Measurements from ENCODE around the gene IRX5.

Gene IRX5

DNA sequence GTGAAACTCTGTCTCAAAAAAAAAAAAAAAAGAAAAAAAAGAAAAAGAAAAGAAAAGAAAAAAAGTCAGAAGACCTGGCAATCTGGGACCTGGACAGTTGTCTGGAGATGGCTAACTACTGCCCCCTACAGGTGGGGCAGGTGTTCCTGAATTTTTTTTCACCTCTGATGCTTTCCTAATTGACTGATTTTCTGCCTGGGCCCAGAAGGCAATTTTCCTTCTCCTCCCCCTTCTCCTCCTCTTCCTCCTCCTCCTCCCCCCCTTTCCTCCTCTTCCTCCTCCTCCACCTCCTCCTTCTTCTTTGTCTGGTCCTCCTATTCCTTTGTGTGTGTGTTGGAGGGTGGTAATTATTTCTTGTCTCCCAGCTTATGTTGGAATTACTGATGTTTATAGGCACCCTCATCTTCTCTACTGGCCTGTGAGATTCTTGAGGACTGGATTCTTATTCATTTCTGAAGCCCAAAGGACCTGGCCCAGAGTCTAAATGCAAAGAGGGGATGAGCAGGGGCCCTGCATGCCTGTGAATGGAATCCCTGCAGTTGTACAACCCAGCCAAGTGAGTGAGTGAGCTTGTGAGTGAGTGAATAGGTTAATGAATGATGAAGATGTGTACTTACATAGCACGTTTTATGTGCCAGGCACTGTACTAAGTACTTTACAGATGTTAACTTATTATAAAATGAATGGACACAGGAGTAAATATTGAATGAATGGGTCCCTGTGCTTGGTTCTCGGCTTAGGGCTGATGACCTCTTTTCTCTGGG, 26.9 kb downstream of the IRX5 start:
- H3K9ac ChIP-seq (ENCODE audit: low read depth, low read length) = no peak overlapping the region
- peaks cover 3% of the 10 kb centered on the region for H3K27me3 ChIP-seq (ENCODE audit: control insufficient read depth, insufficient read depth, low read length)
- H3K4me1 ChIP-seq (ENCODE audit: control insufficient read depth, insufficient read depth, low read length) = no peaks in the 10 kb centered on the region
- H3K4me3 ChIP-seq (ENCODE audit: low read depth, low read length) = no peak overlapping the region
- no peaks in the 10 kb centered on the region for H3K9me3 ChIP-seq (ENCODE audit: control insufficient read depth, insufficient read depth, low read length)
- H3K36me3 ChIP-seq (ENCODE audit: control insufficient read depth, insufficient read depth, low read length) = no peaks in the 10 kb centered on the region

DNA sequence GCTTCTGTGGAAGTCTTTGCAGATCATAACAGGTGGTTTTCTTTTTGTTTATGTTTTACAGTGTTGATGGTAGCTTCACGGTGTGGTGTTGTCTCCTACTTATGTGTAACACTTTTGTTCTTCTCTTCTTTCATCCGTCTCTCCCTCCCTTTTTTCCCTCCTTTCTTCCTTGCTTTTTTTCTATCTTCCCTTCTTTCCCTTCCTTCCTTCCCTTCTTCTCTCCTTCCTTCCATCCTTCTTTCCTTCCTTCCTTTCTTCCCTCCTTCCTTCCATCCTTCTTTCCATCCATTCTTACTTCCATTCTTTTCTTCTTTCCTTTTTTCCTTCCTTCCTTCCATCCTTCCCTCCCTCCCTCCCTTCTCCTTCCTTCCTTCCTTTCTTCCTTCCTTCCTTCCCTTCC, 31.4 kb downstream of the IRX5 start:
- Histone ChIP-seq H3K36me3 (ENCODE audit: control insufficient read depth, insufficient read depth, low read length) (no peaks in the 10 kb centered on the region), H3K9me3 (ENCODE audit: control insufficient read depth, insufficient read depth, low read length) (no peaks in the 10 kb centered on the region), H3K4me3 (ENCODE audit: low read depth, low read length) (no peak overlapping the region), H3K4me1 (ENCODE audit: control insufficient read depth, insufficient read depth, low read length) (no peaks in the 10 kb centered on the region), H3K27me3 (ENCODE audit: control insufficient read depth, insufficient read depth, low read length) (no peaks in the 10 kb centered on the region), H3K9ac (ENCODE audit: low read depth, low read length) (no peak overlapping the region)

DNA sequence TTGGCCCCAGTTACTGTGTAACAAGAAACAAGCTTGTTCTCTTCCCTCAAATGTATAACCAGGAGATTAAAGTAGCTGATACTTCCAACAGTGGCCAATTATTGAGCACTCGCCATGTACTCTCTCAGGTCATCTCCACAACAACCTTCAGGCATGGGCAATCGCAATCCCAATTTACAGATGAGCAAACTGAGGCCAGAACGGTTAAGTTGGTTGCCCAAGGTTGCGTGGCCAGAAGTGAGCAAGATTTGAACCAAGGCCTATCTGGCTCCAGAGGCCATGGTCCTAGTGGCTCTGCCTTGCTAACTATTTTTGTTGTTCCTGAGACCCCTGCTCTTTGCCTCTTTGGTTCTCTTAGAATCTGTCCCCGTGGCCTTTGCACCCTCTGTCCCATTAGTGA, 33.6 kb downstream of the IRX5 start:
- Histone ChIP-seq H3K4me3 (ENCODE audit: low read depth, low read length) (no peak overlapping the region), H3K27me3 (ENCODE audit: control insufficient read depth, insufficient read depth, low read length) (no peaks in the 10 kb centered on the region), H3K9ac (ENCODE audit: low read depth, low read length) (no peak overlapping the region), H3K36me3 (ENCODE audit: control insufficient read depth, insufficient read depth, low read length) (no peaks in the 10 kb centered on the region), H3K9me3 (ENCODE audit: control insufficient read depth, insufficient read depth, low read length) (no peaks in the 10 kb centered on the region), H3K4me1 (ENCODE audit: control insufficient read depth, insufficient read depth, low read length) (no peaks in the 10 kb centered on the region)

DNA sequence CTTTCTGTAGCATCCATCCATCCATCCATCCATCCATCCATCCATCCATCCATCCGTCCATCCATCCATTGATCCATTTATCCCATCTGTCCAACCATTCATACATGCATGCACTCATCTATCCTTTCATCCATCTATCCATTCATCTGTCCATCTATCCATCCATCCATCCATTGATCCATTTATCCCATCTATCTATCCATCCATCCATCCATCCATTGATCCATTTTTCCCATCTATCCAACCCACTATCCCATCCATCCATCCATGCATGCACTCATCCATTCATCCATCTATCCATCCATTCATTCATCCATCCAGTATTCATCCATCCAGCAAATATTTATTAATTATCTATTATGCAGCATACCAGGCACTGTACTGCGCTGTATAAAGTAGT, 34.8 kb downstream of the IRX5 start:
- H3K9ac ChIP-seq (ENCODE audit: low read depth, low read length) = no peak overlapping the region
- H3K4me3 ChIP-seq (ENCODE audit: low read depth, low read length) = no peak overlapping the region
- H3K9me3 ChIP-seq (ENCODE audit: control insufficient read depth, insufficient read depth, low read length) = no peaks in the 10 kb centered on the region
- no peaks in the 10 kb centered on the region for H3K27me3 ChIP-seq (ENCODE audit: control insufficient read depth, insufficient read depth, low read length)
- H3K4me1 ChIP-seq (ENCODE audit: control insufficient read depth, insufficient read depth, low read length) = no peaks in the 10 kb centered on the region
- no peaks in the 10 kb centered on the region for H3K36me3 ChIP-seq (ENCODE audit: control insufficient read depth, insufficient read depth, low read length)

DNA sequence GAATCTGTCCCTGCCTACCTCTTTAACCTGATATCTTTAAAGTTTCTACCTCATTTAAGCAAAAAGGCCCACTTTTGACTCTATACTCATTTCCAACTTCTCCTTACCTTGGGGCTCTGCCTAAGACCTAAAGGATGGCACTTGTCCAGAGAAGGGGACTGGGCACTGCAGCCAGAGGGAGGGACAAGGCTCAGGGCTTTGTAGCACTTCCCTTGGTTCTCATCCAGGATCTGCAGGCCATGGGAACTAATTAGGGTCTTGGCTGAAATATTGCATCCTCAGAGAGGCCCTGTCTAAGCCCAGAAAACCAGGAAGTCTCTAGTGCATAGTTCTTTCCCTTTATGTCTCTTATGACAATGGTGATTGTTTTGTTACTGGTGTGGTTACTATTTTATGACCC, 37.3 kb downstream of the IRX5 start:
- Histone ChIP-seq H3K4me3 (ENCODE audit: low read depth, low read length) (no peak overlapping the region), H3K4me1 (ENCODE audit: control insufficient read depth, insufficient read depth, low read length) (no peaks in the 10 kb centered on the region), H3K36me3 (ENCODE audit: control insufficient read depth, insufficient read depth, low read length) (no peaks in the 10 kb centered on the region), H3K9ac (ENCODE audit: low read depth, low read length) (no peak overlapping the region), H3K27me3 (ENCODE audit: control insufficient read depth, insufficient read depth, low read length) (no peaks in the 10 kb centered on the region), H3K9me3 (ENCODE audit: control insufficient read depth, insufficient read depth, low read length) (no peaks in the 10 kb centered on the region)

DNA sequence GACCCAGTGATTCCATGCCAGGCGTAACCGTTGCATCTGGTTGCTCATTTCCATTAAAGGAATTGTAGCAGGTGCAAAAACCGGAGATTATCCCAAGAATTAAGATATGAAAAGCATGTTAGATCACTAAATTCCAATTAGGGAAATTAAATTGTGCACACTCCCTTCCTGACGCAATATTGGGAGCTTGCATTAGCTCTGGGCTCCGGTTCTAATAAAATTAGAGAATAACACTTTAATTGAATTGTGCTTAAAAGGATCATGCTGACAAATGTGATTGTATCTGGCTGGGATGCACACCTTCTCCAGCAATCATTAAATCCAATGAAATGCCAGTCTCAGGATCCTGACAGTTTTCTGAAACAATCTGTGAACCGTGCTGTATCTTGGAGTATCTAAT, 38.1 kb downstream of the IRX5 start:
- H3K9ac ChIP-seq (ENCODE audit: low read depth, low read length) = no peak overlapping the region
- no peaks in the 10 kb centered on the region for H3K36me3 ChIP-seq (ENCODE audit: control insufficient read depth, insufficient read depth, low read length)
- H3K9me3 ChIP-seq (ENCODE audit: control insufficient read depth, insufficient read depth, low read length) = no peaks in the 10 kb centered on the region
- no peaks in the 10 kb centered on the region for H3K4me1 ChIP-seq (ENCODE audit: control insufficient read depth, insufficient read depth, low read length)
- no peaks in the 10 kb centered on the region for H3K27me3 ChIP-seq (ENCODE audit: control insufficient read depth, insufficient read depth, low read length)
- no peak overlapping the region for H3K4me3 ChIP-seq (ENCODE audit: low read depth, low read length)

DNA sequence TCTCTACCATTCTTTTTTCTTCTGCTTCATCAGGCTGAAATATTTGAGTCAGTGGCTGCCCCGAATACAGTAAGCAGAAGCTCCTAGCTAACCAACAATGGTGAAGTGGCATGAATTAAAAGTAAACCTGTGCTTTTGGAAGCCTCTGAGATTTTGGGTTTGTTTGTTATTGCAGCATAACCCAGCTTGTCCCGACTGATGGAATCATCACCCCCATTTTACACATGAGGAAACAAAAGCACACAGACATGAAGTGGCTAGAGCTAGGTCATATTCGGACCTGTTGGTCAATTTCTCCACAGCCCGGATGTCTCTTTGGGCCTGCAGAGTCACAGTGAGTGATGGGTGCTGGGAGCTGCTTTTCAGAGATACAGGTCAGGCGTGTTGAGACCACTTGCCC, 39.4 kb downstream of the IRX5 start:
- Histone ChIP-seq H3K4me3 (ENCODE audit: low read depth, low read length) (no peak overlapping the region), H3K36me3 (ENCODE audit: control insufficient read depth, insufficient read depth, low read length) (no peaks in the 10 kb centered on the region), H3K4me1 (ENCODE audit: control insufficient read depth, insufficient read depth, low read length) (no peaks in the 10 kb centered on the region), H3K9ac (ENCODE audit: low read depth, low read length) (no peak overlapping the region), H3K27me3 (ENCODE audit: control insufficient read depth, insufficient read depth, low read length) (no peaks in the 10 kb centered on the region), H3K9me3 (ENCODE audit: control insufficient read depth, insufficient read depth, low read length) (no peaks in the 10 kb centered on the region)

DNA sequence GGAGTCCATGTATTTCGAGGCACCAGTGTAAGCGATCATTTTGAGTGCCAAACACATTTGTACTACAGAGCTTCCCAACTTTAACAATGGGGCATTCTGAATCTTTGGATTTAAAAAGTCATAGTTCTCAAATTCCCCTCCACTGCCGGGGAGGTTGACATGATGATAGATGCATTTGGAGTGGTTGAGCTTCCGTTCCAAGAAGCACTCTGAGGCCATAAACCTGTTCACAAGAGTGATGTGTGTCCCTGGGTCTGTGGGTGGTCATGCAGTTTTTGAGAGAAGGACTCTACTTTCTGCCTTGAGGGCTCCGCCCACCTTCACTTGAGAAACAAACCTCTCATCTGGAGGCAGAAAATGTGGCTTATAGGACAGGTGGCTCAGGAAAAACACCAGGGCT, 43.7 kb downstream of the IRX5 start:
- Histone ChIP-seq H3K36me3 (ENCODE audit: control insufficient read depth, insufficient read depth, low read length) (no peaks in the 10 kb centered on the region), H3K9ac (ENCODE audit: low read depth, low read length) (no peak overlapping the region), H3K27me3 (ENCODE audit: control insufficient read depth, insufficient read depth, low read length) (no peaks in the 10 kb centered on the region), H3K4me3 (ENCODE audit: low read depth, low read length) (no peak overlapping the region), H3K4me1 (ENCODE audit: control insufficient read depth, insufficient read depth, low read length) (peaks cover 2% of the 10 kb centered on the region), H3K9me3 (ENCODE audit: control insufficient read depth, insufficient read depth, low read length) (no peaks in the 10 kb centered on the region)

GRCh38 chr16:54976651-54977200, 46.1 kb downstream of the IRX5 start:
- H3K9me3 ChIP-seq (ENCODE audit: control insufficient read depth, insufficient read depth, low read length) = no peaks in the 10 kb centered on the region
- H3K27me3 ChIP-seq (ENCODE audit: control insufficient read depth, insufficient read depth, low read length) = no peaks in the 10 kb centered on the region
- H3K36me3 ChIP-seq (ENCODE audit: control insufficient read depth, insufficient read depth, low read length) = no peaks in the 10 kb centered on the region
- peaks cover 2% of the 10 kb centered on the region for H3K4me1 ChIP-seq (ENCODE audit: control insufficient read depth, insufficient read depth, low read length)
- H3K4me3 ChIP-seq (ENCODE audit: low read depth, low read length) = no peak overlapping the region
- no peak overlapping the region for H3K9ac ChIP-seq (ENCODE audit: low read depth, low read length)

DNA sequence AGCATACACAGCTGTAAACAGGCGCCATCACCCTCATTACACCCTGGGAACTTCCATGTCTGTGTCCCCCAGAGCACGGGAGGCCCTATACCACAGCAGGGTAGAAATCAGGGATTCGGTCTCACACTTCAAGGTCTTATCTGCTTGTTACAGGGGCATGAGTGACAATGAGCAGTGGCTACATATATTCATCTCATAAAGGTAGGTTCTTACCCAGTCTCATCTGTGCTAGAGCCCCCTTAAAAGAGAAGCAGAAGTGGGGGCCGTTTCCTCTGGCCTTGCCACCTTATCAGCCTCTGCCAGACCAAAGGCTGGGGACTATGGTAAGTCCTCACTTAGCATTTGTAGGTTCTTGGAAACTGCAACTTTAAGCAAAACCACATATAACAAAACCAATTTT, 46.5 kb downstream of the IRX5 start:
- Histone ChIP-seq H3K4me3 (ENCODE audit: low read depth, low read length) (no peak overlapping the region), H3K9ac (ENCODE audit: low read depth, low read length) (no peak overlapping the region), H3K4me1 (ENCODE audit: control insufficient read depth, insufficient read depth, low read length) (peaks cover 2% of the 10 kb centered on the region), H3K36me3 (ENCODE audit: control insufficient read depth, insufficient read depth, low read length) (no peaks in the 10 kb centered on the region), H3K9me3 (ENCODE audit: control insufficient read depth, insufficient read depth, low read length) (no peaks in the 10 kb centered on the region), H3K27me3 (ENCODE audit: control insufficient read depth, insufficient read depth, low read length) (no peaks in the 10 kb centered on the region)

DNA sequence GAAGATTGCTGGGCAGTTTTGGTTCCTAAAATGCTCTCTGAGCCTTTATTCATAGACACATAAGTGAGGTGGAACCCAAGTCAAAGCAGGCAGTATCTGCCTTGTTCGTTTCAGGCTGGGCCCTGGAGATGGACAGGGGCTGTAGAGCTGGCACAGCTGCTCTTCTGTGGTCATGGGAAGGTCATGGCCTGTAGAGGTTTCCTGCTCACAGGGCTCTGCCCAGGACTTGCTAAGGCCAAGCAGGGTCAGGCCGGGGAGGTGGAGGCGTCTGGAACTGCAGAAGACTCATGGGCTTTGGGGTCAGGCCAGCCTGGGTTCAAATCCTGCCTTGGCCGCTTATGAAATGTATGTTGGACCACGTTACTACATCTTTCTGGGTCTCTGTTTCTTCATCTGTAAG, 50.2 kb downstream of the IRX5 start:
- no peak overlapping the region for H3K9ac ChIP-seq (ENCODE audit: low read depth, low read length)
- H3K4me1 ChIP-seq (ENCODE audit: control insufficient read depth, insufficient read depth, low read length) = peaks cover 2% of the 10 kb centered on the region
- no peaks in the 10 kb centered on the region for H3K9me3 ChIP-seq (ENCODE audit: control insufficient read depth, insufficient read depth, low read length)
- no peak overlapping the region for H3K4me3 ChIP-seq (ENCODE audit: low read depth, low read length)
- no peaks in the 10 kb centered on the region for H3K36me3 ChIP-seq (ENCODE audit: control insufficient read depth, insufficient read depth, low read length)
- H3K27me3 ChIP-seq (ENCODE audit: control insufficient read depth, insufficient read depth, low read length) = no peaks in the 10 kb centered on the region
